ENCODE results near the gene KLHL7.
"Not testable (repeated sequence)": the region's sequence is repeated elsewhere in the genome, so short reads cannot be mapped to it uniquely, and the experiment has no call there.

KLHL7 gene

GRCh38 chr7:23108995-23109394 is 3.4 kb downstream of the KLHL7 start:
- DNase-seq: no peak

GRCh38 chr7:23109470-23109869 is 3.9 kb downstream of the KLHL7 start:
- DNase-seq: no peak

- no peak for DNase-seq
Measured at GRCh38 chr7:23114896-23115295, 9.3 kb downstream of the KLHL7 start.

- DNase-seq: no peak
Measured at GRCh38 chr7:23115991-23116390, 10.4 kb downstream of the KLHL7 start.

GRCh38 chr7:23117841-23118240 is 12.3 kb downstream of the KLHL7 start:
- DNase-seq: no peak

- DNase-seq: no peak
Measured at GRCh38 chr7:23120106-23120505, 14.5 kb downstream of the KLHL7 start.

- no peak for DNase-seq
Measured at GRCh38 chr7:23121165-23121564, 15.6 kb downstream of the KLHL7 start.

GRCh38 chr7:23123007-23123406 is 17.4 kb downstream of the KLHL7 start:
- DNase-seq: no peak

GRCh38 chr7:23123465-23123864 is 17.9 kb downstream of the KLHL7 start:
- DNase-seq: no peak

- no peak for DNase-seq
Measured at GRCh38 chr7:23129036-23129435, 23.5 kb downstream of the KLHL7 start.

- DNase-seq: not testable (repeated sequence)
Measured at GRCh38 chr7:23131799-23132198, 26.2 kb downstream of the KLHL7 start.

GRCh38 chr7:23133797-23134196 is 28.2 kb downstream of the KLHL7 start:
- no peak for DNase-seq

- no peak for DNase-seq
Measured at GRCh38 chr7:23135755-23136154, 30.2 kb downstream of the KLHL7 start.

GRCh38 chr7:23136216-23136615 is 30.6 kb downstream of the KLHL7 start:
- DNase-seq: no peak

GRCh38 chr7:23157679-23158078 is 52.1 kb downstream of the KLHL7 start:
- DNase-seq: no peak

GRCh38 chr7:23158546-23158945 is 53.0 kb downstream of the KLHL7 start:
- no peak for DNase-seq

GRCh38 chr7:23161482-23161881 is 55.9 kb downstream of the KLHL7 start:
- DNase-seq: no peak

GRCh38 chr7:23164846-23165245 is 59.3 kb downstream of the KLHL7 start:
- DNase-seq: no peak

GRCh38 chr7:23165316-23165715 is 59.7 kb downstream of the KLHL7 start:
- no peak for DNase-seq

GRCh38 chr7:23167691-23168090 is 62.1 kb downstream of the KLHL7 start:
- DNase-seq: no peak

GRCh38 chr7:23168111-23168885 is 62.7 kb downstream of the KLHL7 start:
- DNase-seq: no peak

GRCh38 chr7:23175938-23176337 is 70.4 kb downstream of the KLHL7 start:
- no peak for DNase-seq

- DNase-seq: peak; percentile 100
Measured at GRCh38 chr7:23181684-23182553, 76.3 kb downstream of the KLHL7 start, which contains the start of gene NUP42. Gene NUP42, plus strand, starts transcription at chr7:23182048. Its CDS starts 38 bp downstream, at chr7:23182086.
